NCI-H1105 treated with DMSO at 0.1 percent for 48 hours (cell line): Measurements from ENCODE around the gene ADORA3.
"Not testable (repeated sequence)": the region's sequence is repeated elsewhere in the genome, so short reads cannot be mapped to it uniquely, and the experiment has no call there.

Experiments
- DNase-seq: peaks from one replicate; lab custom pipeline; 2025; lab: John Stamatoyannopoulos, UW

Gene ADORA3

DNA sequence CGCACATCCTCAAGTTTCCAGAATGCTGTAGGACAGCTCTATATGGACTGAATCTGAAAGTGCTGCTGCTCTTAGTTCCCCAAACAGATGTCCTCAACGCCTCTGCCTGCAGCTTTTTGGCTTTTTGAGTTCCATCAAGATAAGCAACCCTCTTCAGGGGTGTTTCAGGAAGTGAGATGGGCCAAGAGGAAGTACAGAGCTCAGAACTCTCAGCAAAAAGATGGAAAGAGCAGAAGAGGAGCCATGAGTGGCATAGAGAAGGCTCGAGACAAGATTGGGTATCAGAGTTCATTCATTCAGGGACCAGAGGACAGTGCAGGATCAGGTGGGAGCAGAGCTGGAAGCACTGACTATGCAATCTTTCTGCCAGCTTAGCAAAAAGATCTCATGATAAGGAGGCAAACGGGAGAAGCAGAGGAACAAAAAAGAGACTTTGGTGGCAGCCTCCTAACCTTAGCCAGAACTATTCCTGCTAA lies at the start of gene ADORA3, which contains the start of gene TMIGD3:
ADORA3 (minus strand) TSS at position 49 of the 476 bp plus-strand sequence. CDS start 279 bp downstream, outside the sequence.
TMIGD3 (minus strand) TSS at position 49 of the 476 bp plus-strand sequence. CDS start 279 bp downstream, outside the sequence.
- DNase-seq = no peak

DNA sequence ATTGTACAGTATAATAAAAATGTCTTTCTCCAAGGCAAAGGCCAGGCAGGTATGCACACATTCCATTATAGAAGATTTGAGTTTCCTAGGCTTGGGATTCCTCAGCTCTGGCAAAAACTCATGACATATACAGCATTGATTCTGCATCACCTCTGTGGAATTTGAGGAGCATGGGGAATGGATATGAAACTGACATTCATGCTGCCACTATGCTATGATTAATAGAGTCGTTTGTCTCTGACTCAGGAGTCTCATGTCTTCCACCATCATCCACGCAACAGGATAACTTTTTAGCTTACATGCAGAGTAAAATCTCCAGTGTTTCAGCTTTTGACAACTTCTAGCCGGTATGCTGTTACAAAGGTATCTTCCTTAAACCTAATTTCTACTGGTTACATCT lies 49.8 kb upstream of the ADORA3 start:
- no peak for DNase-seq

DNA sequence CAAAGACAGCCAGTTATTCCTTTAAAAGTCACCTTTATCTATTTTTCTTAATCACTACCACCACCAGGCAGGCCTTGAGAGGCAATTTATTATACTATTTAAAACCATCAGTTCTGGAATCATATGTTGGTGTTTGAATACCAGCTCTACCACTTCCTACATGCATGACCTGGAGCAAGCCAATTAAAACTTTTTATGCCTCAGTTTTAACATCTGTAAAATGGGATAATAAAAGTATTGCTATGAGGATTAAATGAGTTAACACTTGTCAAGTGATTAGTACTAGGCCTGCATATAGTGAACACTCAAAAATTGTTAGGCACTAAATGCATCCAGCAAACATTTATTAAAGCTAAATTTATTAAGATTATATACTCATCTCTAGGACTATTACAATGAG lies 49.2 kb upstream of the ADORA3 start:
- DNase-seq = no peak

DNA sequence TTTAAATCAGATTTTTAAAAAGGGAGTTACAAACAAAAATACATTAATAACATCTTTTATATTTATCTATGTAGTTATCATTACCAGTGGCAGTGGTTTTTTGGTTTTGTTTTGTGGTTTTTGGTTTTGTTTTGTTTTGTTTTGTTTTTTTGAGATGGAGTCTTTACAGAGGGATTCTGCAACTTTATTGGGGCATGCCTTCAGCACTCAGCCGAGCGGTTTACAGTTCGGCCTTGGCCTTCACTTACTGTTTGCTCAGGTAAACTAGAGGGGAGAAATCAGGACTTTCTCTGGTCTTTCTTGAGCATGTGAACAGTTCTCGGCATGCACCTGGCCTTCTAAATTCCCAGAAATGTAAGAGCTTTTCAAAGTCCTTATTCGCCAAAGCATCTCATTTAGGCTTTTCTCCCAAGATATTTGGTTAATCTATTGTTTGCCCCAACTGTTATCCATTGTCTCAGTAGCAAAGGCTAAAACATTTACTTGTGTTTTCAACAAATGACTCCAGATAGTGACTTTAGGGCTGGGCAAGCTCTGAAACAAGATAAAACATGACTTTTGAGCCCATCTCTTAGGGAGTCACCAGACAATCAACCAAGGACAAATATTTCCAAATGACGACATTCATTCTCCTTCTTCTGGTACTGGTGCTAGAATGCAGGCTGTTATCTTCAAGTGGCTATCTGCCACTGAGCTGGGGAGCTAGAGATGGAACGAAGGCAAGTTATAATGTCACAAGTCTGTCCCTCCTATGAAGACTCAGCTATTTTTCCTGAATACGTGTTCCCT lies 48.4 kb upstream of the ADORA3 start:
- DNase-seq = no peak

DNA sequence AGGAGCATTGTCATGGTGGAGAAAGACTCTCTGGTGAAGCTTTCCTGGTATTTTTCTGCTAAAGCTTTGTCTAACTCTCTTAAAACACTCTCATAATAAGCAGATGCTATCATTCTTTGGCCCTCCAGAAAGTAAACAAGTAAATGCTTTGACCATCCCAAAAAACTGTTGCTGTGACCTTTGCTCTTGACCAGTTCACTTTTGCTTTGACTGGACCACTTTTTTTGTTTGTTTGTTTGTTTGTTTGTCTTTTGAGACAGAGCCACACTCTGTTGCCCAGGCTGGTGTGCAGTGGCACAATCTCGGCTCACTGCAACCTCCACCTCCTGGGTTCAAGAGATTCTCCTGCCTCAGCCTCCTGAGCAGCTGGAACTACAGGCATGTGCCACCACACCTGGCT lies 44.4 kb upstream of the ADORA3 start:
- DNase-seq = not testable (repeated sequence)

DNA sequence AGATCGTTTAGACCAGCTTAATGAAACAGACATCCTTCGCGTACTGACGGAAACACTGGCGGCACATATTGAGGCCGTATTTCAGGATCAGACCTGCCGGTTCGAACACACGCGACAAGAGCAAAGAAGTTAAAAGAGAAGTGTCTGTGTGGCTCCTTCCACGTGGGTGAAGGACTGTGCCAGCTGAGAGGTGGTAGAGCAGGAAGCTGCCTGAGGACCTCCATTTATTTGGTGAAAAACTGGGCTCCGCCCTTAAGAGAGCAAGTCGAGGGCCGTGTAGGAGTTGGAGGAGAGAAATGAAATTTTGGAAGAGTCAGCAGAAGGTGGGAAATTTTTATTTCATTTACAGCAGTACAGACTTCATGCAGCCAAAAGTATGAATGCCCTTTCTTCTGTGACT lies 38.8 kb upstream of the ADORA3 start:
- DNase-seq = no peak

DNA sequence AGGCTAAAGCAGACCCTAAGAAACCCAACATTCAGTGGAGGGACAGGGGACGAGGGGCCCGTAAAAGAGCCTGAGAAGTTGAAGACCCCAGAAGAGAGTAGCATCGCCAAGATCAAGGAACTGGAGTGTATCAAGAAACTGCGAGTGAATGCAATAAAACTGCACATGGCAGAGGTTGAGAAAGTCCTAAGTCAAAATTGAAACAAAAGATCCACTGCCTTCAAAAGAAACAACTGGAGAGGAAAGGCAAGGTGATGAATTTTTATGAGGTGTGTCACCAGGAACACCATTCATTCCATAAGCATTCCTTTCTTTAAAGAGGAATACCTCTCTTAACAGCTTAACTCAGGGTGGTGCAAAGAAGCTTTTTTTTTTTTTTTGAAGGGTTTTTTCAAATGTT lies 38.3 kb upstream of the ADORA3 start:
- no peak for DNase-seq

DNA sequence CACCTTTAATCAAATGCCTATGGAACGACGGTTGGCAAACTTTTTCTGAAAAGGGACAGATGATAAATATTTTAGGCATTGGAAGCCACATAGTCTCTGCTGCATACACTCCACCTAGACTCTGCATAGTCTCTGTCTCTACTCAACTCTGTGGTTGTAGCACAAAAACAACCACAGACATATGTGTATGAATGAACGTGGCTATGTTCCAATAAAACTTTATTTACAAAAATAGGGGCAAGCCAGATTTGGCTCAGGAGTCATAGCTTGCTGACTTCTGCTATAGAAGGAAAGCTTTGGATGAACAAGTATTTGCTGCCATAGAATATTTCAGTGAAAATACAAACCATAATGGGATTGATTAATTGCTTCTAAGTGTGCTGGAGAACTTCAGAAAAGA lies 37.5 kb upstream of the ADORA3 start:
- DNase-seq = no peak

DNA sequence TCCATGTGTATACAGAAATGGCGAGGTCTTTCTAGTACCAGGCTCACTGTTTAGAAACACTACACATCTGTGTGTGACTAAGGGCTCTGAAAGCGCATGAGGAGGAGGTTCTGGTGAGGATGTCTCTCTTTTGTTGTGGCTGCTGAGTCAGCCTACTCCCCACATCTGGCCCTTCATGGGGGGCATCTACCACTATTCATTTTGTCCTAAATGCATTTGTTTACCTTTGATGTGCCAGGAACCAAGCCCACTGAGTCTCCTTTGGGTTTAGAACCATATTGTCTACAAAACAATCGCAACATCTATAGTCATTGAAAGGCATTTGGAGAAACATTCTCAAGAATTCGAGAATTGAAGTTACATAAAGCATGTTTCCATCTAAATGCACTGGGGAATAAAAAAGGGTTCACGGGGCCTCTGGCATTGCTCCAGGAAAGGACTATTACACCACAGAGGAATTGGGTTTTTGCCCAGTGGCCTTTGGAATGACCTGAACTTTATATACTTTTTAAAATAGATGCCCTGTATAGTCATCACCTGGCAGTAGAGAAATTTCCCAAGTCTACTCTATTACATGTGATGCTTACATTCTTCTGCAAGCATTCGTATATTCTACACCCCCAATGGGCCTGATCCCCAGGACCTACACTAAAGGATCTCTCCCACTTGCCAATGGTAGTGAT lies 35.1 kb upstream of the ADORA3 start:
- DNase-seq = no peak

DNA sequence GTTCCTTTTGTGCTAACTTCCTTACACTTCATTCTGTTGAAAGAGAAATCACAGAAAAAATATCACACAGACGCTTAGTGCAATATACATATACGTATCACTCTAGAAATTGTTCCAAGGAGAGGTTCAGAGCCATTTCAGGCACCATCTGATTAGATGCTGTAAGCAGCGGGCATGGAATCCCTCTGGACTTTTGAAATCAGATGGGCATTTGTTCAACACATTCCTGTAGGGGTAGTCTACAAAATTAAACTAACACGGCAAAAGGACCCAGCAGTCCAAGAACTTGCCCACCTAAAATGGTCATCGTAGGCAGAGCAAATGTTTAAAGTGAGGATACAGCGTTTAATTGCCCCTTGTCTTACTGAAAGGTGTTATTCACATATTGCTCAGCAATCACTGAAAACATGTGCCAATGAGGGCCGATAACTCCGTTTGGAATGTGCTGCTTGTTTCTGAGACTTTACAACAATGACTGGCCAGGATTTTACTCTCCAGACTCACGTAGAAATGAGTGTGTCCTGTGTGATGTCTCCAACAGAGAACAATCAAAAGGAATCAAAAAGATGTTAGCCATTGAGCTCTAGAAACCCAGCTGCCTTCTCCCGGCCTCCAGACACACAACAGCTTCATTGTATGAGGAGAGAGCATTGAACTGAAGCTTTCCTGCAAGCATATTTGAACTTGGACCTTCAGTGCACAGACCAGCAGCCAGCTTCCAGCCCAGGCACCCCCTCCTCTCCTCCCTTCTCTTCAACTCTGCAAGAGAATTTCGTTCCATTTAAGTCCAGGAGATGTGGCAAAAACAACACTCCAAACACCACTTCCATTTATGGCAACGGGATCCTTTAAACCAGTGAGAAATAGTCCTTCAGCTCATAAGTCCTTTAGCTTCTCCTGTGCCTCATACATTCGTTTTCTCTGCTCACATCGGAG lies 32.1 kb upstream of the ADORA3 start:
- DNase-seq = no peak

DNA sequence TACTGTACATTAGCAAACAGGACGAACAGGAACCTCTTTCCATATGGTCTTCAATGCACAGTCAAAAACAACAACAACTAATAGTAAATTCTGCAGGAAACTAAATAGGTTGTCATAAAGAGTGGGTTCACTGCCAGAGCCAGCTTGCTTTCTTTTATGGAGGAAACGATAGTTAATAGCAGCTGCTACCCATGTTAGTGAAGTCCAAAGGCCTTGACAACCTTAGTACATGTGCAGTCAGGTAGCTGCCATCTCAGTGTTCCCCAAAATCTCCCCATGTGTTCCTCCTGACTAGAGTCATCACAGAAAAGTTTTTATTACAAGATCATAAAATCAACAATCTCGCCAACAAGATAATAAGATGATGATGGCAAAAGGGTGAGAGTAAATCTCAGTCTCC lies 16.6 kb upstream of the ADORA3 start:
- DNase-seq = no peak

DNA sequence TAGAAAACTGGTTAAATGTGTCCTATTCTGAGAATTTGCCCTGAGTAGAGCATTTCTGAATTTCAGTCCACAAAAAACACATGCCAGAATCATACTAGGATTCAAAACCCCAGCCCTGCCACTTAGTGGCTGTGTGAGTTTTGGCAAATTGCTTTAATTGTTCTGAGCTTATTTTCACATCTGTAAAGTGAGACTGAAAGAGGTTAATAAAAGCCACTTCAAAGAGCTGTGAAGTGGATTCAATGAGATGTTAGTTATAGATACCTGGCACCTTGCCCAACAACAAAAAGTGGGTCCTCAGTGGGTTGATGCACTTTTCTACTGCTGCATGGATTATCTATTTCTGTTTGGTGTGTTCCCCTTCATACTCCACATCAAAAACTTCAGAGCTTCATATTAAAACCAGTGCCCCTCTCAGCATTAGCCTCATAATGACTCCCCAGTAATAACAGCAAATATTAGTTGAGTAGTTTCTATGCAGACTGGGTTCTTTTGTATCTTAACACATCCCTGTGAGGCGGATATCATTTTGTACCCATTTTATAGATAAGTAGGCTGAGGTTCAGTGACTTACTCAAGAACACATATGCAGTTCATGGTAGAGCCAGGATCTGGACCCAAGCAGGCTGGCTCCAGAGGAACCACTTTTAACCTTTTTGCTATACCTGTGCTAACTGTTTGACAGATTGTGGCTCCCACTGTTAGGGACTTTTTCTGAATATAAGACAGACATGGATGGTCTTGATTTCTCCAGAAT lies 14.2 kb upstream of the ADORA3 start:
- DNase-seq = peak; percentile 95

DNA sequence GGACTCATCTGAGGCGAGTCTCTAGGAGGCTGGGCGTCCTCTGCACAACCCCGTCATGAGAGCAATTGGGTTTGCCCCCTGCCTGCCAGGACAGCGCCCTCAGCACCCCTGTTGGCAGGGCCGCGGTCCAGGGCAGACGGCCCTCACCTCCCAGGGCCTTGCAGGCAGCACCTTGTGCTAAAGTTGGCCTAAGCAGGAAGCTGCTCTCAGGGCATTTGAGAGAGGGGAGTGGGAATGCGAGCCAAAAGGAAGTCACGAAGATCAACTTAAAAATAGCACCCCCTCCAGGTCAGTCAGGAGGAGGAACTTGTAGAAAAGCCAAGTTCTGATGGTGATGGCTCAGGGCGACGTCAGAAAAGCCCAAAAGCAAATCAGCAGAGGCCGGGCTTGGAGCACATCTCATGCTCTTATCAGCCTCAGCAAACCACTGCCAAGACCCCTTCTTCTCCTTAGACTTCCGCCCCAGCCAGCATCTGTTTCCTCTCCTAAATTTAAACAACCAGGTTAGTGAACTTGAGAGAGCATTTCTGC lies 12.6 kb upstream of the ADORA3 start:
- peak; percentile 22 for DNase-seq

DNA sequence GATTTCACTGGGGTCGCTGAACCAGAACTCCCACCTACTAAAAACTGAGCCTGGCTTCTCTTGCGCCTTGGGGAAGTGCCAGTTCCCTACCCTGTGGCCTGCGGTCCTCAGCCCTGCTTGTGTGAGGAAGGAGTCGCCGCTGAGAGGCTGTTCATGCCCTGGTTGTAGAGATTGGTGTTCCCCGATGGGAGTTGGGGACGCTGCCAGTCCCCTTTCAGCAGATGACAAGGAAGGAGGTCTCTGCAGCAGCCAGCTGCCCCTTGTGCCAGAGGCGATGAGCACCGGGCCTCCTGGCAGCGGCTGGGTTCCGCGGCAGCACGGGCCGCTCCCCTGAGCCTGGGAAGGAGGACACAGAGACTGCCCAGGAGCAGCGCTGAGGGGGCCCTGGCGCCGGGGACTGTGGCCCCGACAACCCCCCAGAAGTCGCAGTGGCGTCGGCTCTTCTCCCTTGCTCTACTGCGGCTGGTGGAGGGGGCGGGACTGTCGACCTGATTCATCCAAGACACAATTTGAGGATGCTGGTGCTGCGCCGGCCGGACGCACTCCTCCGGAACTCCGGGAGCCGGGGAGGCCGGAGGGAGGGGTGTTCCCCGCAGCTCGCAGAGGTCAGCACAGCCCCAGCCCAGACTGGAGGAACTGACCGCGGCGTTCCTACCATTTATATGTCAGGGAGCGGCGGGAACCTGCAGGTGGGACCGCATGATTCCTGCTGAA lies 12.0 kb upstream of the ADORA3 start:
- peak; percentile 32 for DNase-seq

DNA sequence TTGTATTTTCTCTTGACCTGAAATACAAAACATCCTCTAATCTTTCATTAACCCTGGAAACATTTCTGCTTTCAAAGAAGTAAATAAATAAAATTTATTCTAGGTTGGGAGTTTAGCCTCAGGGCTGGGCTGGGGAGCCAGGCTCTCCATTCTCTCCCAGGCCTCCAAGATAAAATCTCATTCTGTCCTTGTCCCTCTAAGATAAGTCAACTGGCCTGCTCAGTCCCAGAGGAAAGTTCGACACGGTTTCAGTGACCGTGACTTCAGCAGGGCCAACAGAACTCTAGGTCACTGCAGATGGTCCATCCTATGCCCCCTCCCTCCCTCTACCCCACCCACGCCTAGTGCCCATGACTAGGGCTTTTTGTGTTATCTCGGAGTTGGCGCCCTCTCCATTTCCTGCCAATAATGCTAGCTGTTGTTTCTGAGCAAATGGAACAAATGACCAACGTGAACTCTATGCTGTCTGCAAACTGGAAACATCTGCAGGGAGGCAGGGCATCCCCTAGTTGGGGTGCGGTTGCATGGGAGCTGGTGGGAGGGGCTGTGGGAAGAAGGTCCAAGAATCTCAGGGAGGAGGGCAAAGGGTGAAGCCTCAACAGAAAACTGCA lies 10.1 kb upstream of the ADORA3 start:
- DNase-seq = no peak

DNA sequence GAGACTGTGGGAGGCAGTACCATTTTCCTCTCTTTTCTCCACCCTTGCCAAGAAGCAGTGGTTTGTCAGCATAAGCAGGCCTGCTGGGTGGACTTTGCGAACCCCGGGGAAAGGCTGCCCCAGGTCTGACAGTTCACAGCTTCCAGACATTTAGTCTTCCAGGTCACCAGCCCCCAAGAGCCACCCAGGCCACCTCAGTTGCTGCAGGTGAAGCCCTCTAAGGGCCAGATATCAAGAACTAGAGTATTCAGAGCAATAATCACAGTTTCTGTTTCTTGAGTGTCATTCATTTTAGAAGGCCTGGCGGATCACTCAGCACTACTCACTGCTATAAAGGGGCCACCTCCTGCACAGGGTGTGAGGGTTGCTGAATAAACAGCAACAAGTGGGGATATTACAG lies 9.5 kb upstream of the ADORA3 start:
- DNase-seq = no peak

DNA sequence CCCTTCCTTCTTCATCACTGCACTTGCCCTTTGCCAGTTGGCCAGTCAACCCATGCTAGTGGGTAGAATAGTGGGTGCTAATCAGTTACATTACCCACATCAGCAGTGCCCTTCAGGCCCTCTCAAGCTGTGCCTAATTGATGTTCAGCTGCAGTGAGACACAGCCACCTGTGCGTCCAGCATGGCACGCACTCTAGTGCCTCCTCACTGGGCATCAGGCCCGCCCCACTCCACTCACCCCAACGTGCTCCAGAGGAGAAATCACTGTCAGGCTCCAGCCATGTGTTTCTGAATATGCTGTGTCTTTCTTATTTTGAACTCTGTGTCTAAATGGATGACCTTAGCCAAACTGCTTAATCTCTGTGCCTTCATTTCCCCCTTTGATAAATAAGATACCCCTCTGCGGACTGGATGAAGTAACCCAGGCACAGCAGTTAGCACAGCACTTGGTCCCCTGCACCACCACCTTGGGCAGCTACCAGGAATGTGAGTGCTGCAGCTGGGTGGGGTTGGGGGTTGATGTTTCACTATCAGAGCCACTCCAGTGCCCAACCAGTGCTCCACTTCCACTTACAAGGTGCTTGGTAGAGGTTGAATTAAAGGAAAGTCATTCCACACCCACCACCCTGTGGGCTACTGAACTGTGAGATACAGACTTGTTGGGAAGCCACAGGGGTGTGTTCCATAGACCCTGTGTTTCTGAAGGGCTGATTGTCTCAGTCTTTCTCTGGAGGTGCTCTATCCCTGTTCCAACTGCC lies 8.9 kb upstream of the ADORA3 start:
- DNase-seq = no peak

DNA sequence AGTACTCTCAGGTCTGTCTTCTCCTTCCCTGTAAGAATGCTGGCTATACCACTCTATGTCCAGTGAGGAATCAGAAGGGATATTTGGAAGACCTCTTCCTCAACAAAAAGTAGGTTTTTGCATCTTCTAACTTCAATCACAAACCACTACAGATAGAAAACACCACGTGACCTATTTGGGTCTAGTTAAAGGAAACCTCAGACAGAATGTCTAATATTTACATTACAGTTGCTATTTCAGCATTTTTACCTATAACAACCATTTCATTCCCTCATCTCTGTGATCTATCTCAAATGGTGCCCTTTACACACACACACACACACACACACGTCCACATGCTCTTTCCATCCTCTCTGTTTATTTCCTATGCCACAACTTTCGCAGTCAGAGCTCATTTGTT lies 7.9 kb upstream of the ADORA3 start:
- DNase-seq = no peak

DNA sequence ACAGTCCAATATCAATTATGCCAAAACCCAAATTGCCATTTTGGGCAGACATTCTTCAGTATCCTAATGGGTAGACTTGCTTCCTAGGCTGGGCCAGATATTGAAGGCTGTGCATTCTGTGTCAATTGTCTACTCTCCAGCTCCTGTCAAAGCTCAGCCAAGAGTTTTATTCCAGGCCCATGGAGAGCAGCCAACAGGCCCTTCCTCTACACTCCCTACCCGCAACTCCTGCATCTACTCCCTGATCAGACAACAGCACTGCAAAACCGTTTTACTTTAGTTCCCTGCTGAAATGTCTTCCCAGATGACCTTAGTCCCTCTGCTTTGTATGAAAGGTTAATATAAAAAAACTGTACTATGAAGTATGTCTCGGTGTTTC lies 6.6 kb upstream of the ADORA3 start:
- DNase-seq = no peak
